ENCODE data around the gene PDGFC. TPM values are rescaled to one million over a fixed set of nuclear protein-coding genes. Genes with fewer than 3 reads are reported as not detected.

PDGFC gene
- total RNA-seq, 2 experiments from 2014 or later: not detected

DNA sequence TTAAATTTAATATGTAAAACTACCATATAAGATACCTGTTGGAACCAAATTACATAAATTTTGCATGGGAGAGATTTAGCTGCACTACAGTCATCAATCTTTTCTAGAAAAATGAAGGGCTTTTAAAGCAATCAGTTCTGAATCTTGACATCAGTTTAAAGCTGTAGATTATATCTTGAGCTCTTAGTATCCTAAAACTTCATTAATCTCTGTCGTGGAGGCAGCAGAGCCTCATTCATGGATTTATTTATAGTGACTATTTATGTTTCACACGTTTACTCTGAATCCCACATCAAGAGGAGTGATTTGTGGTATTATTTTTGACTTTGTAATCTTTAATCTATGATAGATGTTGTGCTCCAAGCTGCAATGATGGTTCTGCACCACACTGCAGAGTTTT, 175.9 kb downstream of the PDGFC start:
- CTCF ChIA-PET: no interaction called here
- H3K4me1 Mint-ChIP-seq (ENCODE audit: low read depth): no peaks in the 10 kb centered on the region
- H3K4me3 Mint-ChIP-seq: no peak overlapping the region

DNA sequence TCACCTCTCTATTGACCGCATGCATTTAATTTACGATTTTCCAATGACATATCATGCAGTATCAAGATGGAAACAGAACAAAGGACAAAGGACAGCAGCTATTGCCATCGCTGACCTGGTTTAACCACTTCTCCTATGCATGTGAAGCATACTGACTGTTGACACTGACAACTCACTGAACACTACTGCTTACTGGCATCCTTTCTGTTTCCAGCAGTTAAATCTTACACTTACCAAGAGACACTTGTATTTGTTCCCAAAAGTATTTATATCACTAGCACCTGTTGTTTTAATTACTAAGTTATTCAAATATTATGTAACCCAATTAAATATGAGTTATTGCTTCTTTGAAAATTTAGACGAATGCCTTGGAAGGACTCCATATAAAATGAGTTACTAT, 176.7 kb downstream of the PDGFC start:
- ChIA-PET POLR2A (no interaction called here), CTCF (no interaction called here)
- intact Hi-C loops (cut with micrococcal nuclease): no loop called here
- H3K36me3 Mint-ChIP-seq: no peaks in the 10 kb centered on the region
- H3K27ac Mint-ChIP-seq: no peak overlapping the region
- no peaks in the 10 kb centered on the region for H3K4me1 Mint-ChIP-seq (ENCODE audit: low read depth)
- no peak overlapping the region for H3K4me3 Mint-ChIP-seq
- no peak for DNase-seq
- peaks cover 2% of the 10 kb centered on the region for H3K9me3 Mint-ChIP-seq
- no peaks in the 10 kb centered on the region for H3K27me3 Mint-ChIP-seq

More for the DNA sequence above, 175.9 kb downstream of the PDGFC start:
- Mint-ChIP-seq H3K9me3 (no peaks in the 10 kb centered on the region), H3K36me3 (no peaks in the 10 kb centered on the region), H3K27me3 (no peaks in the 10 kb centered on the region), H3K27ac (no peak overlapping the region)
- DNase-seq: no peak
- POLR2A ChIA-PET: no interaction called here
- intact Hi-C loops (cut with micrococcal nuclease): no loop called here

DNA sequence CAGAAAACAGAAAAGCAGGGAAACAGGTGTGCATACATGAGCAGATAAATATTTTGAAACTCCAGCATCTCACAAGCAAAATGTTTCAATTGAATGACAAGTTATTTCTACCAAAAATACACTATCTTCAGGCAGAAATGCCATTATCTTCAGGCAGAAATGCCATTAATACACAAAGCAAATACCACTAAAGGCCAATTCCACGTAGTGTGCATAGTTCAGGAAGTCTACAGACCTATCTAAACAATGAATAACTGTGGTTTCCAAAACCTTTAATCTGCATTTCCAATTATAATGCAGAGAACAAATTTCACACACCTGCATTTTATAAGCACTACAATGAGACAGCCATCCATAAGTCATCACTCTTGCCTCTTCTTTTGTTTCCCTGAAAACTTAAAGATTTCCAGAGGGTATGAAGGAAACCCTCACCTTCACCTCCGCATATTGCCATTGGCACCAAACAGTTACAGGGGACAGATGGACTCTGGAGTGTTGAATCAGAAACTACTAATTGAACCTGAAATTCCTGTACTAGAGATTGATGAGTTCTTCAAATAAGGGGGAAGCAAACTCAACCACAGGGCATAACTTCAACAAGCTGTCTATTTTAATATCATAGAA, 179.0 kb downstream of the PDGFC start:
- peaks cover 2% of the 10 kb centered on the region for H3K9me3 Mint-ChIP-seq
- H3K36me3 Mint-ChIP-seq: no peaks in the 10 kb centered on the region
- ChIA-PET POLR2A (no interaction called here), CTCF (no interaction called here)
- no peaks in the 10 kb centered on the region for H3K27me3 Mint-ChIP-seq
- DNase-seq: no peak
- no peaks in the 10 kb centered on the region for H3K4me1 Mint-ChIP-seq (ENCODE audit: low read depth)
- H3K27ac Mint-ChIP-seq: no peak overlapping the region
- intact Hi-C loops (cut with micrococcal nuclease): no loop called here
- no peak overlapping the region for H3K4me3 Mint-ChIP-seq

DNA sequence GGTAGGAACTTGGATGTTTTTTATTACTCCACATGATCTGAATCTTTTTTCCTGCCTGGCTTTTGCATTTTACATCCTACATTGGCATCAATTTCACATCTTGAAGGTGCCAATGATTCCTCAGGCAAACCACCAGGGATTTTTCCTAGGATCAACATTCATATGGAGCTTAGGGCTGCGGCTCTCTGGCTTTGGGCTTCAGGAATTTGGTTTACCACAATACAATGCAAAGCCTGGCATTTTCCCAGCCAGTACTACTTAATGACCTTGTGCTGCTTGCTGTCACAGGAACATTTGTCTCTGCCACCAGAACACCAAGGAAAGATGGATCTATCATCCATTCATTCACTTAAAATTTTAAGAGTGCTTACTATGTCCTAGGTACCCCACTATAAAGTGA, 180.7 kb downstream of the PDGFC start:
- Mint-ChIP-seq H3K36me3 (no peaks in the 10 kb centered on the region), H3K9me3 (peaks cover 2% of the 10 kb centered on the region), H3K4me1 (ENCODE audit: low read depth) (no peaks in the 10 kb centered on the region), H3K27ac (no peak overlapping the region), H3K4me3 (no peak overlapping the region), H3K27me3 (no peaks in the 10 kb centered on the region)
- POLR2A ChIA-PET: no interaction called here
- CTCF ChIA-PET: no interaction called here
- DNase-seq: no peak
- intact Hi-C loops (cut with micrococcal nuclease): no loop called here

DNA sequence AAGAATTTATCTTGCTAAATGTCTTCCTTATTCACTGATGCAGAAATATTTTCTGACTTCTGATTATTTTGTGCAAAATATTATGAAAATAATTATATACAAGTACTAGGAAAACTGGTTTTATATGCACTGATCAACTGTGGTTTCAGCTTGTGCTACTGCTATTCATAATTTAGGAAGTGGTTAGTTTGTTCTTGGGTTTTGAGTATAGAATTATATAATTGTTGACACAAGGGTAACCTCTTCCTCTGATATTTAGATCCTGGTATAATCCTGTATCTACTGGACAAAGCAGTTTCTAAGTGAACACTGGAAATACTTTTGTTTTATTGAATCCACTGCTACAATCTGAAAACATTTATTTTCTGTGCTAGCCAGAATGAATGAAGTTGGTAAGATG, 182.8 kb downstream of the PDGFC start:
- no peaks in the 10 kb centered on the region for H3K4me1 Mint-ChIP-seq (ENCODE audit: low read depth)
- peaks cover 2% of the 10 kb centered on the region for H3K9me3 Mint-ChIP-seq
- ChIA-PET POLR2A (no interaction called here), CTCF (no interaction called here)
- DNase-seq: no peak
- no peaks in the 10 kb centered on the region for H3K36me3 Mint-ChIP-seq
- H3K27me3 Mint-ChIP-seq: no peaks in the 10 kb centered on the region
- no peak overlapping the region for H3K27ac Mint-ChIP-seq
- intact Hi-C loops (cut with micrococcal nuclease): no loop called here
- no peak overlapping the region for H3K4me3 Mint-ChIP-seq

DNA sequence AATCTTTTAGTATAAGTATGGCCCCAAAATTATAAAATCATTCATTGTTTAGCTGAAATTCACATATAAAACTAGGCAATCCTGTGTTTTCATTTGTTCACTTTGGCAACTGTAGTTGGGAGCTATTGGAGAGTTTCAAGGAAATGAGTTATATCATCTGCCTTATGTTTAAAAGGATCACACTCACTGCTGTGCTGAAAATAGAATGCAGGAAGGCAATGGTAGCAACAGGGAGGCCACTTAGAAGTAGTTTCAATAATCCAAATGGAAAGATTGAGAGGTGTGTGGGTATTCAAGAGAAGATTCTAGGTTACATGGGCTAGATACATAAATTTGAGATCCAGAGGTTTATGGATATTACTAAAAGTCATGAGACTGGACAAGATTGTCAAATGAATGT, 184.9 kb downstream of the PDGFC start:
- DNase-seq: no peak
- no peak overlapping the region for H3K4me3 Mint-ChIP-seq
- H3K27me3 Mint-ChIP-seq: no peaks in the 10 kb centered on the region
- ChIA-PET POLR2A (no interaction called here), CTCF (no interaction called here)
- H3K27ac Mint-ChIP-seq: no peak overlapping the region
- intact Hi-C loops (cut with micrococcal nuclease): no loop called here
- H3K9me3 Mint-ChIP-seq: peaks cover 2% of the 10 kb centered on the region
- H3K4me1 Mint-ChIP-seq (ENCODE audit: low read depth): no peaks in the 10 kb centered on the region
- H3K36me3 Mint-ChIP-seq: no peaks in the 10 kb centered on the region

DNA sequence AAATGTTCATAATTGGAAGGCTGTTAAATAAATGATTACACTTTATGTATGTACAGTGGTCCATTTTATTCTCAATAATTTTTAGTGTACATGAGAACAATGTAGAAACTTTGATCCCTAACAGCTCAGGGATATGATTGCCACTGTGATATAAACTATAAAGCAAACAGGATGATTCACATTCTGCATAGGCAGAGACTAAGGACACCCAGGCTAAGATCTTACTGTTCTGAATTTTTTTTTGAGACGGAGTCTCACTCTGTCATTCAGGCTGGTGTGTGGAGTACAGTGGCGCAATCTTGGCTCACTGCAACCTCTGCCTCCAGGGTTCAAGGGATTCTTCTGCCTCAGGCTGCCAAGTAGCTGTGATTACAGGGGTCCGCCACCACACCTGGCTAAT, 186.6 kb downstream of the PDGFC start:
- H3K4me3 Mint-ChIP-seq: no peak overlapping the region
- ChIA-PET POLR2A (no interaction called here), CTCF (no interaction called here)
- no peak overlapping the region for H3K27ac Mint-ChIP-seq
- no peaks in the 10 kb centered on the region for H3K27me3 Mint-ChIP-seq
- no peaks in the 10 kb centered on the region for H3K9me3 Mint-ChIP-seq
- no peaks in the 10 kb centered on the region for H3K36me3 Mint-ChIP-seq
- intact Hi-C loops (cut with micrococcal nuclease): no loop called here
- H3K4me1 Mint-ChIP-seq (ENCODE audit: low read depth): no peaks in the 10 kb centered on the region
- DNase-seq: no peak

DNA sequence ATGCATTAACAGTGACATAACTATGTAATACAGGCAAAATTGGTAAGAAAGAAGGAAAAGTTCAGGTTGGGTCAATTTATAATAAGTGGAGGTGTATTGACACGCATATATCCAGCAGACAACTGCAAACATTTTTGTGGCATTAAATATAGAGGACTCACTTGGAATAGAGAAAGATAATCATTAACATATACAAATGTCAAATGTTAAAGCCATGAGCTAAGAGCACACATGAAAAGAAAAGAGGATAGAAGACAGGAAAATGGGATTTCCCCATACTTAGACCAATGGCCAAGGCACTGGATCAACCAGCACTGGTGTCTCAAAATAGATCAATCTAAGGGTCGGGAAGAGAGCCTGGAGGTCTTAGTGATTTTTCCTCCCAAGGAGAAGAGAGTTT, 187.6 kb downstream of the PDGFC start:
- no peak overlapping the region for H3K27ac Mint-ChIP-seq
- CTCF ChIA-PET: no interaction called here
- no peak overlapping the region for H3K4me3 Mint-ChIP-seq
- no peaks in the 10 kb centered on the region for H3K4me1 Mint-ChIP-seq (ENCODE audit: low read depth)
- H3K9me3 Mint-ChIP-seq: no peaks in the 10 kb centered on the region
- no peak for DNase-seq
- H3K27me3 Mint-ChIP-seq: no peaks in the 10 kb centered on the region
- POLR2A ChIA-PET: no interaction called here
- no peaks in the 10 kb centered on the region for H3K36me3 Mint-ChIP-seq
- intact Hi-C loops (cut with micrococcal nuclease): no loop called here

DNA sequence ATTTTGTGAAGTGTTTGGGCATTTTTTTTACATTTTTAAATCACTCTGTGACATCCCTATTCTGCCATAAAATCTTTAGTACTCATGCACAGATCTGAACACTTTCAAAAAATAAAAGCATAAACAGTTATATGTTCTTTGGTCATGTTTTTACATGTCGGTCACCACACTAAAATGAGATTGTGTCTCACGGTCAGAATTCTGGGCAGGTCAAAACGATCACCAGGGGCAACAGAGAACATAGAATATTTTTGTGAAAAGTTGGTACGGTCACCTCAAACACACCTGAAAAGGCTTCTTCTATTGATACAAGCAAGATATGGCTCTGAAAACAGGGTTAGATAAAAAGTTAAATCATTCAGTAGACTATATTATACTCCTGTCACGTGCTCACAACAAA, 189.1 kb downstream of the PDGFC start:
- intact Hi-C loops (cut with micrococcal nuclease): no loop called here
- Mint-ChIP-seq H3K4me3 (no peak overlapping the region), H3K27ac (no peak overlapping the region), H3K4me1 (ENCODE audit: low read depth) (no peaks in the 10 kb centered on the region), H3K27me3 (no peaks in the 10 kb centered on the region), H3K36me3 (no peaks in the 10 kb centered on the region), H3K9me3 (no peaks in the 10 kb centered on the region)
- POLR2A ChIA-PET: no interaction called here
- CTCF ChIA-PET: no interaction called here
- DNase-seq: no peak

DNA sequence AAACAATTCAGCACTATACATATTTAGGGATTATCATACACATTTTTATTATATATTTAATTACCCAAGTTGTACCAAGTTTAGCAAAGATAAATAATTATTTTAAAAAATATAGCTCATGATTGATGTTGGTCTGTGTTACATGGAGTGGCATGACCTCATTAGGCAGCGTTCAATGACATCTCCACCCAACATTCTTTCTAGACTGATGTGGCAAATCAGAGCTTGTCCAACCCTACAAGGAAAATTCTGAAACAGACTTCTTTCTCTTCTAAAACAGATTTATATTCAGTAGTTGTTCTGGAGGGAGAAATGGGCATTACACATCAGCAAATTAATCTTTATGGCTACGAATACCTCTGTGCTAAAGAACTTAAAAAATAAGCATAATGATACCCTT, 189.7 kb downstream of the PDGFC start:
- Mint-ChIP-seq H3K27me3 (no peaks in the 10 kb centered on the region), H3K9me3 (no peaks in the 10 kb centered on the region), H3K27ac (no peak overlapping the region), H3K4me3 (no peak overlapping the region), H3K4me1 (ENCODE audit: low read depth) (no peaks in the 10 kb centered on the region), H3K36me3 (no peaks in the 10 kb centered on the region)
- no peak for DNase-seq
- POLR2A ChIA-PET: no interaction called here
- CTCF ChIA-PET: no interaction called here
- intact Hi-C loops (cut with micrococcal nuclease): no loop called here

DNA sequence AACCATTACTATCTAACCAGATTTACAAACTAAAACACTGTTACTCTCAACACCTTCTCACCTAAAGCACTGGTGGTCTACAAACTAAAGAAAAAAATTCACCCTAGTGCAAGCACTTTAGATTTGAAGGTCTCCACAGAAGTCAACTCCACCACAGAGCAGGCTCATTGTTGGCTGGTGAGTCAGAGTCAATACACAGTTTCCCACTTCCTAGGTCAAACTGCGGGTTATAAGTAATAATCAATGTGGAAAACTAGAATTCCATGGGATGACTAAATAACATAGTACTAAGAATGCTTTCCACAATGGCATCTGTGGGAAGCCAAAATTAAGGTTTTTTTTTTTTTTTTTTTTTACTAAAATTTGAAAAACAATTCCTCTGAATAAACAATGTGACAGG, 191.8 kb downstream of the PDGFC start:
- H3K4me1 Mint-ChIP-seq (ENCODE audit: low read depth): no peaks in the 10 kb centered on the region
- CTCF ChIA-PET: interaction anchor here (0.6 kb wide), 1 partner anchor 14 kb away, joined by 3 read pairs; no protein-coding TSS in a partner anchor
- intact Hi-C loops (cut with micrococcal nuclease): no loop called here

DNA sequence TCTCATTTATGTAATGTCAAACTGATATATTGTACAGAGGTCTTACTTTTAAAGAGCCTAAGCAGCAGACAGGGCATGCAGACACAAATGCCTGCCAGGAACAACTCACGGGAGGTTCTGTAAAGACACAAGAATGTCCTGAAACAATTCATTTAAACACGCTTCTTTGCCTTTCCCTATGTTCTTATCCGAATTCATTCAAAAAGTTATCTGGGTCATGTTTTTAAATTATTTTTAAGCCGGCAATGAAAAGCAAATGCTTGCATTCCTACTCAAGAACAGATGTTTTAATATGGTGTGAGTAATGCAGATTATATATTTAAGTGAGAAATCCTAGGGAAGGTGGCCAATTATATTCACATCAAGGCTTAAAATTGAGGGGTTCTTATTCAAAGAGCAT, 192.6 kb downstream of the PDGFC start:
- no peaks in the 10 kb centered on the region for H3K9me3 Mint-ChIP-seq
- ChIA-PET POLR2A (no interaction called here), CTCF (no interaction called here)
- intact Hi-C loops (cut with micrococcal nuclease): no loop called here
- no peak overlapping the region for H3K27ac Mint-ChIP-seq
- no peaks in the 10 kb centered on the region for H3K36me3 Mint-ChIP-seq
- no peak overlapping the region for H3K4me3 Mint-ChIP-seq
- H3K4me1 Mint-ChIP-seq (ENCODE audit: low read depth): no peaks in the 10 kb centered on the region
- no peaks in the 10 kb centered on the region for H3K27me3 Mint-ChIP-seq
- no peak for DNase-seq

More for the DNA sequence above, 191.8 kb downstream of the PDGFC start:
- POLR2A ChIA-PET: no interaction called here
- Mint-ChIP-seq H3K27ac (no peak overlapping the region), H3K36me3 (no peaks in the 10 kb centered on the region), H3K4me3 (no peak overlapping the region), H3K9me3 (no peaks in the 10 kb centered on the region), H3K27me3 (no peaks in the 10 kb centered on the region)
- DNase-seq: no peak

DNA sequence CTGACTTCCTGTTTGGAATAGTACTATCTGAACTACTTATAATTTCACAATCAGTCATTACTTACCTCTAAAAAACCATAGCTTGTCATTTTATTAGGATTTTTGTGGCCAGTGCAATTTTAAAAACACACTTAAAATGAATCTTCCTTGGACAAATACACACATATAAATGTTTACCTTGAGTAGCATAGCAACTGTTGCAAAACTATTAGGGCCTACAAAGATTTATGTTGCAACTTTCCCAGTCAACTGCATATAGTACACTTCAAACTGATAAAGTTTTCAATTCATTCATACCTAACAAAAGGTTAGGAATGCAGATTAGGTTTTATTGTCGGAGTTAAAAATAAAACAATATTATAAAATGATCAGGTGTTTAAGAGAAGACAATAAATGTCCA, 193.0 kb downstream of the PDGFC start:
- Mint-ChIP-seq H3K36me3 (no peaks in the 10 kb centered on the region), H3K4me1 (ENCODE audit: low read depth) (no peaks in the 10 kb centered on the region), H3K4me3 (no peak overlapping the region), H3K27ac (no peak overlapping the region), H3K9me3 (no peaks in the 10 kb centered on the region), H3K27me3 (no peaks in the 10 kb centered on the region)
- intact Hi-C loops (cut with micrococcal nuclease): no loop called here
- DNase-seq: no peak
- ChIA-PET CTCF (no interaction called here), POLR2A (no interaction called here)

DNA sequence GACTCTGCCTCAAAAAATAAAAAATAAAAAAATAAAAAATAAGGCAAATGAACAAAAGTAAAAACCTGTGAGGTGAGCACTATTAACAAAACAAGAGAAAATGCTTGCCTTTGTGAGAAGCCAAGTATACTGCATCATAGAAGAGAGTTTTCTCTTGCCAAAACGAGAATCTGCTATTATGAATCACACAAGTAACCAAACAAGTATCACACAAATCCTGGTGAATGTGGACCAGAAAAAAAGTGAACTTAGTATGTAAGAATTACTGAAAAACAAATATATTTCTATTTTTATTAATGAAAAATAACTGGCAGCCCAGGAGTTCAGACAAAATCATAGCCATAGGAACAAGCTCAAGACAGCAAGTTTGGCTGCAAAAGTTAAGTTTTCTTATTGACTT, 193.5 kb downstream of the PDGFC start:
- no peaks in the 10 kb centered on the region for H3K27me3 Mint-ChIP-seq
- no peaks in the 10 kb centered on the region for H3K9me3 Mint-ChIP-seq
- ChIA-PET POLR2A (no interaction called here), CTCF (no interaction called here)
- intact Hi-C loops (cut with micrococcal nuclease): no loop called here
- no peaks in the 10 kb centered on the region for H3K36me3 Mint-ChIP-seq
- H3K27ac Mint-ChIP-seq: no peak overlapping the region
- no peak overlapping the region for H3K4me3 Mint-ChIP-seq
- no peak for DNase-seq
- H3K4me1 Mint-ChIP-seq (ENCODE audit: low read depth): no peaks in the 10 kb centered on the region

All from activated CD4-positive, alpha-beta memory T cell treated with anti-CD3 and anti-CD28 coated beads for 36 hours (primary cell).